Measurements from ENCODE around the gene SH2D3A.
A peak's percentile ranks its signal among the peaks of the same experiment; 100 is the strongest.

The SH2D3A gene

GRCh38 chr19:6730153-6730804 lies 37.0 kb downstream of the SH2D3A start:
- TF ChIP-seq CTCF (conservative IDR thresholded peaks at IDR 0.05; ENCODE audit: low read depth, low read length), result no peak
- peak; percentile 48 for DNase-seq (ENCODE audit: low read depth)
- H3K4me3 ChIP-seq (ENCODE audit: low read depth, low read length), result peak overlapping the region; percentile 24

GRCh38 chr19:6729573-6730152 lies 37.6 kb downstream of the SH2D3A start:
- H3K4me3 ChIP-seq (ENCODE audit: low read depth, low read length), result no peak overlapping the region
- TF ChIP-seq CTCF (conservative IDR thresholded peaks at IDR 0.05; ENCODE audit: low read depth, low read length), result no peak
- DNase-seq (ENCODE audit: low read depth), result no peak

- DNase-seq (ENCODE audit: low read depth), result no peak
- H3K4me3 ChIP-seq (ENCODE audit: low read depth, low read length), result no peak overlapping the region
- TF ChIP-seq CTCF (conservative IDR thresholded peaks at IDR 0.05; ENCODE audit: low read depth, low read length), result no peak
These were observed 38.9 kb downstream of the SH2D3A start for GRCh38 chr19:6728346-6728745.

- no peak for TF ChIP-seq CTCF (conservative IDR thresholded peaks at IDR 0.05; ENCODE audit: low read depth, low read length)
- H3K4me3 ChIP-seq (ENCODE audit: low read depth, low read length), result no peak overlapping the region
- DNase-seq (ENCODE audit: low read depth), result no peak
These were observed 41.6 kb downstream of the SH2D3A start for GRCh38 chr19:6725513-6726231.

GRCh38 chr19:6724631-6725492 lies 42.4 kb downstream of the SH2D3A start:
- H3K4me3 ChIP-seq (ENCODE audit: low read depth, low read length), result no peak overlapping the region
- no peak for DNase-seq (ENCODE audit: low read depth)
- no peak for TF ChIP-seq CTCF (conservative IDR thresholded peaks at IDR 0.05; ENCODE audit: low read depth, low read length)

GRCh38 chr19:6723738-6724137 lies 43.5 kb downstream of the SH2D3A start:
- TF ChIP-seq CTCF (conservative IDR thresholded peaks at IDR 0.05; ENCODE audit: low read depth, low read length), result no peak
- DNase-seq (ENCODE audit: low read depth), result no peak
- no peak overlapping the region for H3K4me3 ChIP-seq (ENCODE audit: low read depth, low read length)
